GM23338 (cell line): ENCODE data around the gene XYLT1. TPM values are rescaled to one million over a fixed set of nuclear protein-coding genes. Genes with fewer than 3 reads are reported as not detected.

Experiments used
- ATAC-seq: fragments of 200-7000 bp; cut with Tn5 transposase; 3 replicates; pipeline ENCODE4 v1.9.1; 2020
- DNase-seq: peaks from one replicate; pipeline ENCODE4 v3.0.0-alpha.2; 2015; ENCODE audit warnings: low spot score
- H2AFZ ChIP-seq: fragments of 200-600 bp; sonication (generic); 2 replicates; pipeline ENCODE4 v1.8.0; 2016; ENCODE audit warnings: antibody characterized with exemption, mild to moderate bottlenecking, moderate library complexity
- H3F3A ChIP-seq: fragments of 200-600 bp; sonication (generic); replicated peaks from 2 replicates; pipeline ENCODE4 v1.8.0; 2017; ENCODE audit warnings: antibody characterized with exemption, mixed run types, low read depth
- H3K27ac ChIP-seq: fragments of 200-600 bp; sonication (generic); 2 replicates; pipeline ENCODE4 v1.6.1; 2016; ENCODE audit warnings: low read depth
- H3K27me3 ChIP-seq: fragments of 200-600 bp; sonication (generic); 2 replicates; pipeline ENCODE4 v1.8.0; 2016; ENCODE audit warnings: mild to moderate bottlenecking, mixed run types, moderate library complexity; ENCODE audit not compliant: insufficient read depth
- H3K36me3 ChIP-seq: fragments of 200-600 bp; sonication (generic); 2 replicates; pipeline ENCODE4 v1.8.0; 2016; ENCODE audit warnings: mild to moderate bottlenecking; ENCODE audit not compliant: insufficient read depth
- H3K4me1 ChIP-seq: fragments of 200-600 bp; sonication (generic); 2 replicates; pipeline ENCODE4 v1.8.0; 2016; ENCODE audit warnings: mild to moderate bottlenecking, moderate library complexity; ENCODE audit not compliant: insufficient read depth
- H3K4me2 ChIP-seq: fragments of 200-600 bp; sonication (generic); 2 replicates; pipeline ENCODE4 v1.7.1; 2017; ENCODE audit warnings: mixed run types
- H3K4me3 ChIP-seq: fragments of 200-600 bp; sonication (generic); 2 replicates; pipeline ENCODE4 v1.6.1; 2016; ENCODE audit warnings: mixed run types
- H3K79me2 ChIP-seq: fragments of 200-600 bp; sonication (generic); replicated peaks from 2 replicates; pipeline ENCODE4 v1.8.0; 2017; ENCODE audit warnings: mild to moderate bottlenecking; ENCODE audit not compliant: insufficient read depth
- H3K9me2 ChIP-seq: fragments of 200-600 bp; sonication (generic); 2 replicates; pipeline ENCODE4 v1.8.0; 2017; ENCODE audit not compliant: insufficient read depth
- H4K20me1 ChIP-seq: fragments of 200-600 bp; sonication (generic); replicated peaks from 2 replicates; pipeline ENCODE4 v1.8.0; 2017; ENCODE audit warnings: mild to moderate bottlenecking; ENCODE audit not compliant: insufficient read depth
- H3K27ac Mint-ChIP-seq: 2 replicates; pipeline ENCODE4 v1.8.0; 2020; ENCODE audit warnings: inconsistent platforms, mild to moderate bottlenecking, moderate library complexity, mixed read lengths
- H3K27me3 Mint-ChIP-seq: 3 replicates; pipeline ENCODE4 v1.8.0; 2022; ENCODE audit warnings: low read depth, mild to moderate bottlenecking, moderate library complexity, mixed read lengths, inconsistent platforms; ENCODE audit not compliant: insufficient read depth, poor library complexity
- H3K36me3 Mint-ChIP-seq: 3 replicates; pipeline ENCODE4 v1.8.0; 2021; ENCODE audit warnings: low read depth, mild to moderate bottlenecking, inconsistent platforms, moderate library complexity, mixed read lengths
- H3K4me1 Mint-ChIP-seq: 3 replicates; pipeline ENCODE4 v1.8.0; 2020; ENCODE audit warnings: mild to moderate bottlenecking, inconsistent platforms, mixed read lengths
- H3K4me3 Mint-ChIP-seq: 3 replicates; pipeline ENCODE4 v1.8.0; 2021; ENCODE audit warnings: moderate library complexity, mild to moderate bottlenecking, inconsistent platforms, mixed read lengths
- H3K9me3 Mint-ChIP-seq: 3 replicates; pipeline ENCODE4 v1.8.0; 2020; ENCODE audit warnings: moderate library complexity, mild to moderate bottlenecking, inconsistent platforms, mixed read lengths
- CREB1 ChIP-seq: fragments of 250-450 bp; sonication (Bioruptor Pico); IDR thresholded peaks from 2 replicates; pipeline ENCODE4 v1.5.0; 2020; ENCODE audit warnings: low read depth, mild to moderate bottlenecking, moderate library complexity
- EZH2 ChIP-seq: fragments of 200-600 bp; sonication (generic); IDR thresholded peaks from one replicate; pipeline ENCODE4 v1.8.0; 2017; ENCODE audit warnings: antibody characterized with exemption, mild to moderate bottlenecking, low read depth; ENCODE audit not compliant: unreplicated experiment
- EZH2phosphoT487 ChIP-seq: fragments of 200-600 bp; sonication (generic); IDR thresholded peaks from one replicate; pipeline ENCODE4 v1.8.1; 2018; ENCODE audit warnings: antibody characterized with exemption; ENCODE audit not compliant: unreplicated experiment
- JUNB ChIP-seq: IDR thresholded peaks from one replicate; pipeline ENCODE4 v1.6.1; 2016; ENCODE audit warnings: antibody characterized with exemption; ENCODE audit not compliant: unreplicated experiment
- NANOG ChIP-seq: IDR thresholded peaks from 2 replicates; pipeline ENCODE4 v1.6.1; 2016; ENCODE audit warnings: antibody characterized with exemption, borderline replicate concordance
- STAT1 ChIP-seq: IDR thresholded peaks from one replicate; pipeline ENCODE4 v1.6.1; 2016; ENCODE audit warnings: antibody characterized with exemption; ENCODE audit not compliant: unreplicated experiment
- ZNF114 ChIP-seq: fragments of 250-450 bp; sonication (Bioruptor Pico); IDR thresholded peaks from 2 replicates; pipeline ENCODE4 v1.5.0; 2020; ENCODE audit warnings: mild to moderate bottlenecking, moderate library complexity
- ZNF331 ChIP-seq: fragments of 250-450 bp; sonication (Bioruptor Pico); IDR thresholded peaks from 2 replicates; pipeline ENCODE4 v1.5.0; 2020; ENCODE audit warnings: low read depth, mild to moderate bottlenecking, moderate library complexity
- polyA plus RNA-seq: library from polyadenylated mRNA; unstranded; fragments of >200 nt; fragmentation: Nextera tagmentation; extraction: Ambion mirVana; gene quantifications from 2 replicates; pipeline ENCODE4 v1.2.1, GENCODE V29; 2016
- total RNA-seq: library from RNA; depleted of rRNA; stranded (reverse); fragments of >200 nt; shearing (Covaris generic); gene quantifications from 2 replicates; pipeline ENCODE4 v1.2.3, GENCODE V29; 2014
- TF ChIP-seq, protein P1 (sequence below), 2 experiments: fragments of 200-600 bp in 1 of 2; sonication (generic) in 1 of 2; conservative IDR thresholded peaks; 2 replicates each; pipeline versions ENCODE4 v1.5.1 to v1.6.1; 2016 to 2017; ENCODE audit warnings: antibody characterized with exemption in 2 of 2, low read depth in 2 of 2, mild to moderate bottlenecking in 2 of 2, moderate library complexity in 1 of 2
- TF ChIP-seq, protein P2 (sequence below): IDR thresholded peaks from one replicate; pipeline ENCODE4 v1.6.1; 2018; ENCODE audit warnings: antibody characterized with exemption; ENCODE audit not compliant: unreplicated experiment
- TF ChIP-seq, protein P3 (sequence below): IDR thresholded peaks from 2 replicates; pipeline ENCODE4 v1.6.1; 2016; ENCODE audit warnings: antibody characterized with exemption

The XYLT1 gene
- total and polyA plus RNA-seq, 2 experiments from 2014 or later: 3.5 to 24.7 TPM

- H3K4me2 ChIP-seq: no peak overlapping the region
- peak overlapping the region; percentile 72 for H3K27ac Mint-ChIP-seq
- peaks cover 75% of the 10 kb centered on the region for H3K4me1 Mint-ChIP-seq
- H3K9me2 ChIP-seq: 0 out of 2 replicates have a peak, but pooled peaks cover 4% of the 10 kb centered on the region
- no peaks in the 10 kb centered on the region for H3K9me3 Mint-ChIP-seq
- DNase-seq (no peak), ATAC-seq (no peak)
- no peaks in the 10 kb centered on the region for H3K36me3 Mint-ChIP-seq
- no peaks in the 10 kb centered on the region for H3K27me3 ChIP-seq
- TF ChIP-seq CREB1: no peak
- TF ChIP-seq, protein P1, sequence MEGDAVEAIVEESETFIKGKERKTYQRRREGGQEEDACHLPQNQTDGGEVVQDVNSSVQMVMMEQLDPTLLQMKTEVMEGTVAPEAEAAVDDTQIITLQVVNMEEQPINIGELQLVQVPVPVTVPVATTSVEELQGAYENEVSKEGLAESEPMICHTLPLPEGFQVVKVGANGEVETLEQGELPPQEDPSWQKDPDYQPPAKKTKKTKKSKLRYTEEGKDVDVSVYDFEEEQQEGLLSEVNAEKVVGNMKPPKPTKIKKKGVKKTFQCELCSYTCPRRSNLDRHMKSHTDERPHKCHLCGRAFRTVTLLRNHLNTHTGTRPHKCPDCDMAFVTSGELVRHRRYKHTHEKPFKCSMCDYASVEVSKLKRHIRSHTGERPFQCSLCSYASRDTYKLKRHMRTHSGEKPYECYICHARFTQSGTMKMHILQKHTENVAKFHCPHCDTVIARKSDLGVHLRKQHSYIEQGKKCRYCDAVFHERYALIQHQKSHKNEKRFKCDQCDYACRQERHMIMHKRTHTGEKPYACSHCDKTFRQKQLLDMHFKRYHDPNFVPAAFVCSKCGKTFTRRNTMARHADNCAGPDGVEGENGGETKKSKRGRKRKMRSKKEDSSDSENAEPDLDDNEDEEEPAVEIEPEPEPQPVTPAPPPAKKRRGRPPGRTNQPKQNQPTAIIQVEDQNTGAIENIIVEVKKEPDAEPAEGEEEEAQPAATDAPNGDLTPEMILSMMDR (conservative IDR thresholded peaks at IDR 0.05; ENCODE audit: low read depth in 2 of 2): no peak
- H3F3A ChIP-seq: 0 out of 2 replicates have a peak, but pooled peaks cover 2% of the 10 kb centered on the region
- H3K79me2 ChIP-seq: peaks cover 73% of the 10 kb centered on the region
- H3K4me3 ChIP-seq: no peak overlapping the region
- H4K20me1 ChIP-seq: no peaks in the 10 kb centered on the region
- peaks cover 50% of the 10 kb centered on the region for H3K4me1 ChIP-seq
- peaks cover 6% of the 10 kb centered on the region for H3K27me3 Mint-ChIP-seq
- H3K27ac ChIP-seq: peak overlapping the region; percentile 67
- no peak overlapping the region for H2AFZ ChIP-seq
- H3K36me3 ChIP-seq: no peaks in the 10 kb centered on the region
- H3K4me3 Mint-ChIP-seq: no peak overlapping the region
Measured at GRCh38 chr16:17370223-17370707, 100.5 kb downstream of the XYLT1 start.

- TF ChIP-seq EZH2 (no peak), CREB1 (no peak), EZH2phosphoT487 (no peak), ZNF114 (no peak), STAT1 (no peak), NANOG (no peak), JUNB (no peak), ZNF331 (CRISPR knock-in tag) (no peak)
- TF ChIP-seq, protein P1 (conservative IDR thresholded peaks at IDR 0.05; ENCODE audit: low read depth in 2 of 2): no peak
- TF ChIP-seq, protein P2, sequence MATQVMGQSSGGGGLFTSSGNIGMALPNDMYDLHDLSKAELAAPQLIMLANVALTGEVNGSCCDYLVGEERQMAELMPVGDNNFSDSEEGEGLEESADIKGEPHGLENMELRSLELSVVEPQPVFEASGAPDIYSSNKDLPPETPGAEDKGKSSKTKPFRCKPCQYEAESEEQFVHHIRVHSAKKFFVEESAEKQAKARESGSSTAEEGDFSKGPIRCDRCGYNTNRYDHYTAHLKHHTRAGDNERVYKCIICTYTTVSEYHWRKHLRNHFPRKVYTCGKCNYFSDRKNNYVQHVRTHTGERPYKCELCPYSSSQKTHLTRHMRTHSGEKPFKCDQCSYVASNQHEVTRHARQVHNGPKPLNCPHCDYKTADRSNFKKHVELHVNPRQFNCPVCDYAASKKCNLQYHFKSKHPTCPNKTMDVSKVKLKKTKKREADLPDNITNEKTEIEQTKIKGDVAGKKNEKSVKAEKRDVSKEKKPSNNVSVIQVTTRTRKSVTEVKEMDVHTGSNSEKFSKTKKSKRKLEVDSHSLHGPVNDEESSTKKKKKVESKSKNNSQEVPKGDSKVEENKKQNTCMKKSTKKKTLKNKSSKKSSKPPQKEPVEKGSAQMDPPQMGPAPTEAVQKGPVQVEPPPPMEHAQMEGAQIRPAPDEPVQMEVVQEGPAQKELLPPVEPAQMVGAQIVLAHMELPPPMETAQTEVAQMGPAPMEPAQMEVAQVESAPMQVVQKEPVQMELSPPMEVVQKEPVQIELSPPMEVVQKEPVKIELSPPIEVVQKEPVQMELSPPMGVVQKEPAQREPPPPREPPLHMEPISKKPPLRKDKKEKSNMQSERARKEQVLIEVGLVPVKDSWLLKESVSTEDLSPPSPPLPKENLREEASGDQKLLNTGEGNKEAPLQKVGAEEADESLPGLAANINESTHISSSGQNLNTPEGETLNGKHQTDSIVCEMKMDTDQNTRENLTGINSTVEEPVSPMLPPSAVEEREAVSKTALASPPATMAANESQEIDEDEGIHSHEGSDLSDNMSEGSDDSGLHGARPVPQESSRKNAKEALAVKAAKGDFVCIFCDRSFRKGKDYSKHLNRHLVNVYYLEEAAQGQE: no peak
- TF ChIP-seq, protein P3, sequence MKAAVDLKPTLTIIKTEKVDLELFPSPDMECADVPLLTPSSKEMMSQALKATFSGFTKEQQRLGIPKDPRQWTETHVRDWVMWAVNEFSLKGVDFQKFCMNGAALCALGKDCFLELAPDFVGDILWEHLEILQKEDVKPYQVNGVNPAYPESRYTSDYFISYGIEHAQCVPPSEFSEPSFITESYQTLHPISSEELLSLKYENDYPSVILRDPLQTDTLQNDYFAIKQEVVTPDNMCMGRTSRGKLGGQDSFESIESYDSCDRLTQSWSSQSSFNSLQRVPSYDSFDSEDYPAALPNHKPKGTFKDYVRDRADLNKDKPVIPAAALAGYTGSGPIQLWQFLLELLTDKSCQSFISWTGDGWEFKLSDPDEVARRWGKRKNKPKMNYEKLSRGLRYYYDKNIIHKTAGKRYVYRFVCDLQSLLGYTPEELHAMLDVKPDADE: no peak
- Histone ChIP-seq H3K9me2 (0 out of 2 replicates have a peak, but pooled peaks cover 4% of the 10 kb centered on the region), H3K27ac (peak overlapping the region; percentile 67), H3F3A (0 out of 2 replicates have a peak, but pooled peaks cover 2% of the 10 kb centered on the region), H2AFZ (no peak overlapping the region), H3K4me1 (peaks cover 53% of the 10 kb centered on the region), H3K4me2 (peak overlapping the region; percentile 45; the same call in 1 of the 2 replicates), H3K27me3 (no peaks in the 10 kb centered on the region), H3K79me2 (peaks cover 75% of the 10 kb centered on the region), H3K4me3 (no peak overlapping the region), H3K36me3 (no peaks in the 10 kb centered on the region), H4K20me1 (no peaks in the 10 kb centered on the region)
- Mint-ChIP-seq H3K27me3 (peaks cover 8% of the 10 kb centered on the region), H3K36me3 (no peaks in the 10 kb centered on the region), H3K9me3 (no peaks in the 10 kb centered on the region), H3K4me1 (peaks cover 77% of the 10 kb centered on the region), H3K27ac (peak overlapping the region; percentile 72), H3K4me3 (no peak overlapping the region)
- DNase-seq (no peak), ATAC-seq (no peak)
Measured at GRCh38 chr16:17369421-17370222, 101.1 kb downstream of the XYLT1 start.
